NCI-H524 (cell line): ENCODE measurements around the gene PAPOLB.

Experiments
- DNase-seq, 2 experiments: peaks; one replicate each; lab custom pipeline; 2025; lab: John Stamatoyannopoulos, UW

The PAPOLB gene

GRCh38 chr7:4823441-4824119, 38.2 kb downstream of the PAPOLB start:
- no peak for DNase-seq

- DNase-seq: no peak
Observed at GRCh38 chr7:4822677-4823076, 39.2 kb downstream of the PAPOLB start.

GRCh38 chr7:4820967-4821471, 40.8 kb downstream of the PAPOLB start:
- DNase-seq: no peak

GRCh38 chr7:4820405-4820966, 41.3 kb downstream of the PAPOLB start:
- DNase-seq: no peak

- no peak for DNase-seq
Observed at GRCh38 chr7:4819560-4820404, 42.0 kb downstream of the PAPOLB start.

GRCh38 chr7:4818000-4818794, 43.6 kb downstream of the PAPOLB start:
- no peak for DNase-seq

- no peak for DNase-seq
Observed at GRCh38 chr7:4817178-4817901, 44.5 kb downstream of the PAPOLB start.

GRCh38 chr7:4816419-4817080, 45.3 kb downstream of the PAPOLB start:
- no peak for DNase-seq

- no peak for DNase-seq
Observed at GRCh38 chr7:4815609-4816418, 46.0 kb downstream of the PAPOLB start.

- DNase-seq: no peak
Observed at GRCh38 chr7:4815121-4815520, 46.7 kb downstream of the PAPOLB start.

- DNase-seq: no peak
Observed at GRCh38 chr7:4814433-4814832, 47.4 kb downstream of the PAPOLB start.

- no peak for DNase-seq
Observed at GRCh38 chr7:4809666-4810065, 52.2 kb downstream of the PAPOLB start.

- DNase-seq: no peak
Observed at GRCh38 chr7:4809091-4809591, 52.7 kb downstream of the PAPOLB start.

- DNase-seq: no peak
Observed at GRCh38 chr7:4808565-4808964, 53.3 kb downstream of the PAPOLB start.

GRCh38 chr7:4808026-4808425, 53.8 kb downstream of the PAPOLB start:
- DNase-seq: no peak
